Measurements from ENCODE around the gene RRP15. TPM values are rescaled to one million over a fixed set of nuclear protein-coding genes. Genes with fewer than 3 reads are reported as not detected.

The RRP15 gene
- total RNA-seq, 4 donors from 2014 or later: 1.2 to 3.8 (median 2.0) TPM

GRCh38 chr1:218376722-218377121 is 91.6 kb downstream of the RRP15 start:
- no peaks in the 10 kb centered on the region for H3K36me3 ChIP-seq
- intact Hi-C loops (cut with DNase I; ENCODE audit: low total_unique reads) (no loop called here), in situ Hi-C loops (cut with MboI; ENCODE audit: low pct_ligation_motif_present in 1 of 4, low pct_unique_long_range_greater_than_20kb in 1 of 4, low sequenced_read_pairs in 3 of 4) (no loop called here)
- TF ChIP-seq POLR2A (IDR thresholded peaks at IDR 0.05): no peak
- TF ChIP-seq CTCF (IDR thresholded peaks at IDR 0.05): no peak
- no peak for TF ChIP-seq EP300 (IDR thresholded peaks at IDR 0.05; ENCODE audit: low read depth)
- 51% methylated on average over 2 of the region's 2 CpGs; no CpG with 5 or more reads in 1 of the 2 donors for WGBS, 2 donors (ENCODE audit: low coverage in 1 of 2)
- H3K9me3 ChIP-seq: no peaks in the 10 kb centered on the region
- H3K27me3 ChIP-seq: no peaks in the 10 kb centered on the region
- no peak for DNase-seq
- H3K27ac ChIP-seq: no peak overlapping the region
- H3K4me1 ChIP-seq: peaks cover 0 to 15% (median 5%) of the 10 kb centered on the region in 4 donors
- no peak overlapping the region for H3K4me3 ChIP-seq

- no peak for TF ChIP-seq CTCF (IDR thresholded peaks at IDR 0.05)
- TF ChIP-seq EP300 (IDR thresholded peaks at IDR 0.05; ENCODE audit: low read depth): no peak
- no peak for TF ChIP-seq POLR2A (IDR thresholded peaks at IDR 0.05)
- no peak for TF ChIP-seq POLR2AphosphoS5 (IDR thresholded peaks at IDR 0.05)
- Histone ChIP-seq H3K9me3 (no peaks in the 10 kb centered on the region), H3K36me3 (no peaks in the 10 kb centered on the region), H3K27me3 (no peaks in the 10 kb centered on the region), H3K4me1 (peaks cover 0 to 14% (median 5%) of the 10 kb centered on the region in 4 donors), H3K4me3 (no peak overlapping the region), H3K27ac (no peak overlapping the region)
- intact Hi-C loops (cut with DNase I; ENCODE audit: low total_unique reads): no loop called here
- in situ Hi-C loops (cut with MboI; ENCODE audit: low pct_ligation_motif_present in 1 of 4, low pct_unique_long_range_greater_than_20kb in 1 of 4, low sequenced_read_pairs in 3 of 4): no loop called here
- WGBS, 2 donors (ENCODE audit: low coverage in 1 of 2): 49 to 67% methylated on average over 1 to 4 of the region's 4 CpGs
- no peak for DNase-seq
Observed at GRCh38 chr1:218377143-218377660, 92.1 kb downstream of the RRP15 start.

- in situ Hi-C loops (cut with MboI; ENCODE audit: low pct_ligation_motif_present in 1 of 4, low pct_unique_long_range_greater_than_20kb in 1 of 4, low sequenced_read_pairs in 3 of 4): no loop called here
- TF ChIP-seq POLR2AphosphoS5 (IDR thresholded peaks at IDR 0.05): no peak
- no peak for TF ChIP-seq CTCF (IDR thresholded peaks at IDR 0.05)
- no peak for TF ChIP-seq EP300 (IDR thresholded peaks at IDR 0.05; ENCODE audit: low read depth)
- no peak for TF ChIP-seq POLR2A (IDR thresholded peaks at IDR 0.05)
- no peak overlapping the region for H3K27ac ChIP-seq
Observed at GRCh38 chr1:218380125-218380977, 95.3 kb downstream of the RRP15 start.

GRCh38 chr1:218382261-218382660 is 97.2 kb downstream of the RRP15 start:
- no peak overlapping the region for H3K4me3 ChIP-seq
- intact Hi-C loops (cut with DNase I; ENCODE audit: low total_unique reads): no loop called here
- TF ChIP-seq CTCF (IDR thresholded peaks at IDR 0.05): no peak
- TF ChIP-seq EP300 (IDR thresholded peaks at IDR 0.05; ENCODE audit: low read depth): no peak
- TF ChIP-seq POLR2A (IDR thresholded peaks at IDR 0.05): no peak
- TF ChIP-seq POLR2AphosphoS5 (IDR thresholded peaks at IDR 0.05): no peak
- 91 to 98% methylated on average over 4 of the region's 4 CpGs for WGBS, 2 donors (ENCODE audit: low coverage in 1 of 2)
- peaks cover 0 to 4% (median 1%) of the 10 kb centered on the region in 4 donors for H3K4me1 ChIP-seq
- no peaks in the 10 kb centered on the region for H3K27me3 ChIP-seq
- H3K27ac ChIP-seq: no peak overlapping the region
- no peak for DNase-seq
- no peaks in the 10 kb centered on the region for H3K9me3 ChIP-seq
- no peaks in the 10 kb centered on the region for H3K36me3 ChIP-seq
- in situ Hi-C loops (cut with MboI; ENCODE audit: low pct_ligation_motif_present in 1 of 4, low pct_unique_long_range_greater_than_20kb in 1 of 4, low sequenced_read_pairs in 3 of 4): no loop called here

More at GRCh38 chr1:218380125-218380977, 95.3 kb downstream of the RRP15 start:
- peaks cover 0 to 4% (median 2%) of the 10 kb centered on the region in 4 donors for H3K4me1 ChIP-seq
- intact Hi-C loops (cut with DNase I; ENCODE audit: low total_unique reads): no loop called here
- 77 to 94% methylated on average over 6 to 7 of the region's 7 CpGs for WGBS, 2 donors (ENCODE audit: low coverage in 1 of 2)
- no peak overlapping the region for H3K4me3 ChIP-seq
- H3K36me3 ChIP-seq: no peaks in the 10 kb centered on the region
- no peaks in the 10 kb centered on the region for H3K9me3 ChIP-seq
- no peak for DNase-seq
- H3K27me3 ChIP-seq: no peaks in the 10 kb centered on the region

Data from transverse colon (tissue), 4 donors.